GM12873 (cell line): ENCODE data around the gene ZNF646.
A peak's percentile ranks its signal among the peaks of the same experiment; 100 is the strongest.

Experiments
- TF ChIP-seq, protein P1 (sequence below): IDR thresholded peaks from 2 replicates; pipeline ENCODE4 v1.5.1; 2012; ENCODE audit warnings: low read depth, mild to moderate bottlenecking, moderate library complexity, low read length, control low read depth; ENCODE audit not compliant: insufficient read depth; ENCODE audit errors: missing control alignments

Gene ZNF646

GRCh38 chr16:31077592-31078396 lies 3.6 kb downstream of the ZNF646 start:
- TF ChIP-seq, protein P1, sequence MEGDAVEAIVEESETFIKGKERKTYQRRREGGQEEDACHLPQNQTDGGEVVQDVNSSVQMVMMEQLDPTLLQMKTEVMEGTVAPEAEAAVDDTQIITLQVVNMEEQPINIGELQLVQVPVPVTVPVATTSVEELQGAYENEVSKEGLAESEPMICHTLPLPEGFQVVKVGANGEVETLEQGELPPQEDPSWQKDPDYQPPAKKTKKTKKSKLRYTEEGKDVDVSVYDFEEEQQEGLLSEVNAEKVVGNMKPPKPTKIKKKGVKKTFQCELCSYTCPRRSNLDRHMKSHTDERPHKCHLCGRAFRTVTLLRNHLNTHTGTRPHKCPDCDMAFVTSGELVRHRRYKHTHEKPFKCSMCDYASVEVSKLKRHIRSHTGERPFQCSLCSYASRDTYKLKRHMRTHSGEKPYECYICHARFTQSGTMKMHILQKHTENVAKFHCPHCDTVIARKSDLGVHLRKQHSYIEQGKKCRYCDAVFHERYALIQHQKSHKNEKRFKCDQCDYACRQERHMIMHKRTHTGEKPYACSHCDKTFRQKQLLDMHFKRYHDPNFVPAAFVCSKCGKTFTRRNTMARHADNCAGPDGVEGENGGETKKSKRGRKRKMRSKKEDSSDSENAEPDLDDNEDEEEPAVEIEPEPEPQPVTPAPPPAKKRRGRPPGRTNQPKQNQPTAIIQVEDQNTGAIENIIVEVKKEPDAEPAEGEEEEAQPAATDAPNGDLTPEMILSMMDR = peak; percentile 23

- TF ChIP-seq, protein P1 = no peak
These were observed 4.5 kb downstream of the ZNF646 start for GRCh38 chr16:31078597-31079341.

DNA sequence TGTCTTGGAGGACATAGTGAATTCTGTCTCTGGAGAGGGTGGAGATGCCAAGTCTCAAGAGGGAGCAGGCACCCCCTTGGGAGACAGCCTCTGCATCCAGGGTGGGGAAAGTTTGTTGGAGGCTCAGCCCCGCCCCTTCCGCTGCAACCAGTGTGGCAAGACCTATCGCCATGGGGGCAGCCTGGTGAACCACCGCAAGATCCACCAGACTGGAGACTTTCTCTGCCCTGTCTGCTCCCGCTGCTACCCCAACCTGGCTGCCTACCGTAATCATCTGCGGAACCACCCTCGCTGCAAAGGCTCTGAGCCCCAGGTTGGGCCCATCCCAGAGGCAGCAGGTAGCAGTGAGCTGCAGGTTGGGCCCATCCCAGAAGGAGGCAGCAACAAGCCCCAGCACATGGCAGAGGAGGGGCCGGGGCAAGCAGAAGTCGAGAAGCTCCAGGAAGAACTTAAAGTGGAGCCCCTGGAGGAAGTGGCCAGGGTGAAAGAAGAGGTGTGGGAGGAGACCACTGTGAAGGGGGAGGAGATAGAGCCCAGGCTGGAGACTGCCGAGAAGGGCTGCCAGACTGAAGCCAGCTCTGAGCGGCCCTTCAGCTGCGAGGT lies 5.2 kb downstream of the ZNF646 start:
- TF ChIP-seq, protein P1 = no peak

- TF ChIP-seq, protein P1 = no peak
These were observed 5.9 kb downstream of the ZNF646 start for GRCh38 chr16:31080035-31080629.

- TF ChIP-seq, protein P1 = no peak
These were observed 6.7 kb downstream of the ZNF646 start for GRCh38 chr16:31080756-31081419.

DNA sequence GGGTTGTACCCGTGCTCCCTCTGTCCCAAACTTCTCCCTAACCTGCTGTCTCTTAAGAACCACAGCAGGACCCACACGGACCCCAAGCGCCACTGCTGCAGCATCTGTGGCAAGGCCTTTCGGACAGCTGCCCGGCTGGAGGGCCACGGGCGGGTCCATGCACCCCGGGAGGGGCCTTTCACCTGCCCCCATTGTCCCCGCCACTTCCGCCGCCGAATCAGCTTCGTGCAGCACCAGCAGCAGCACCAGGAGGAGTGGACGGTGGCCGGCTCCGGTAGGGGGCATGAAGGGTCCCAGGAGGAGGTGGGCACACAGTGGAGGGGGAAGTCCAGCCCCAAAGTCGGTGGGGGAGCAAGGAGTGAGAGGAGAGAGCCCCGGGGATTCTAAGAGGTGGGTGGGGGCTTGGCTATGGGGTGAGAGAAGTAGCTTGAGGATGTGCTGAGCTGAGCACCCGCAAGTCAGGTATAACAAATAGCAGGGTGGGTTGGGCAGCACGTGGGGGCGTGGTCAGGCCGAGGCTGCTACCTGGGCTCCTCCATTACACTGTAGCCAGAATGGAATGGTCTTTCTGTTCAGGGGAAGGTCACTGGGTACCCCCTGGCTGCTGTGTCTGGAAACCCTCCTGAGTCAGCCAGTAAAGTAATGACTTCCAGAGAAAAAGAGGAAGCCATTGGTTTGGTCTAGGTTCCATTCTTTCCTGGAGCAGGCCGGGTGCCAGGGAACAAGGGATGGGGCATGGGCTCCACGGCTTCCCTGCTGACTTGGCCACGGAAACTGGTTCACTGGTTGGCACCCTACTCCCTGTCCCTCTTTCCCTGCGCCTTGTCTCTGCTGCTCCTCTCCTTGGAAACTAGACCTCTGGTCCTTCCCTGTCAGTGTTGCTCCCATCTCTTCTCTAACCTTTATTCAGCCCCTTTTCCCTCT lies 7.5 kb downstream of the ZNF646 start:
- TF ChIP-seq, protein P1 = no peak
